Kidney epithelial cell (primary cell): ENCODE data around the gene APAF1. TPM values are rescaled to one million over a fixed set of nuclear protein-coding genes. Genes with fewer than 3 reads are reported as not detected.

Experiments
- DNase-seq: peaks from one replicate; pipeline ENCODE4 v3.0.0-alpha.2; 2010; ENCODE audit warnings: low read depth
- H3K27me3 ChIP-seq: 2 replicates; pipeline ENCODE4 v1.6.0; 2011; ENCODE audit warnings: low read length; ENCODE audit not compliant: control insufficient read depth, insufficient read depth
- H3K36me3 ChIP-seq: 2 replicates; pipeline ENCODE4 v1.5.1; 2011; ENCODE audit warnings: low read length; ENCODE audit not compliant: control insufficient read depth, insufficient read depth
- H3K4me3 ChIP-seq: 2 replicates; pipeline ENCODE4 v1.5.1; 2011; ENCODE audit warnings: low read depth, mild to moderate bottlenecking, control low read depth, low read length
- total RNA-seq: library from RNA; depleted of rRNA; stranded (reverse); fragments of >200 nt; gene quantifications from 2 replicates; pipeline ENCODE4 v1.2.3, GENCODE V29; 2015
- TF ChIP-seq, protein P1 (sequence below): IDR thresholded peaks from 2 replicates; pipeline ENCODE4 v1.5.1; 2011; ENCODE audit warnings: mild to moderate bottlenecking, moderate library complexity, low read length, control low read depth, inconsistent platforms; ENCODE audit not compliant: insufficient read depth, poor library complexity, severe bottlenecking

Gene APAF1
- total RNA-seq, 1 donor from 2014 or later = 15.7 TPM

DNA sequence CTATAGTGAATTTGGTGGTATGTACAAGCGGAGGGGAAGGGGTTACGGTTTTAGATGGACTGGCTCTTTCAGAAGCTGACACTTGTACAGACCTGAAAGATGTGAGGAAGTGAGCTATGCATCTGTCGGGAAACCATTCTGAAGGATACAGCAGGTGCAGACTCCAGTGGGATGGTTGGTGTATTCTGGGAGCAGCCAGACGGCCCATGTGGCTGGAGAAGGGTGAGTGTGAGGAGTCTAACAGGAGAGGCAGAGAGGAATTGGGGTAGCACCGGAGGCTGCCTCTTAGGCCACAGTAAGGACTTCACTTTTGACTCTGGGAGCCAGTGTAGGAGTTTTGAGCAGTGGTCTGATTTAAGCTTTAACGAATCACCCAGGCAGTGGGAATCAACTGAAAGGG is 90.7 kb downstream of the APAF1 start:
- no peak overlapping the region for H3K4me3 ChIP-seq
- H3K27me3 ChIP-seq = no peaks in the 10 kb centered on the region
- H3K36me3 ChIP-seq = peaks cover 1% of the 10 kb centered on the region
- TF ChIP-seq, protein P1, sequence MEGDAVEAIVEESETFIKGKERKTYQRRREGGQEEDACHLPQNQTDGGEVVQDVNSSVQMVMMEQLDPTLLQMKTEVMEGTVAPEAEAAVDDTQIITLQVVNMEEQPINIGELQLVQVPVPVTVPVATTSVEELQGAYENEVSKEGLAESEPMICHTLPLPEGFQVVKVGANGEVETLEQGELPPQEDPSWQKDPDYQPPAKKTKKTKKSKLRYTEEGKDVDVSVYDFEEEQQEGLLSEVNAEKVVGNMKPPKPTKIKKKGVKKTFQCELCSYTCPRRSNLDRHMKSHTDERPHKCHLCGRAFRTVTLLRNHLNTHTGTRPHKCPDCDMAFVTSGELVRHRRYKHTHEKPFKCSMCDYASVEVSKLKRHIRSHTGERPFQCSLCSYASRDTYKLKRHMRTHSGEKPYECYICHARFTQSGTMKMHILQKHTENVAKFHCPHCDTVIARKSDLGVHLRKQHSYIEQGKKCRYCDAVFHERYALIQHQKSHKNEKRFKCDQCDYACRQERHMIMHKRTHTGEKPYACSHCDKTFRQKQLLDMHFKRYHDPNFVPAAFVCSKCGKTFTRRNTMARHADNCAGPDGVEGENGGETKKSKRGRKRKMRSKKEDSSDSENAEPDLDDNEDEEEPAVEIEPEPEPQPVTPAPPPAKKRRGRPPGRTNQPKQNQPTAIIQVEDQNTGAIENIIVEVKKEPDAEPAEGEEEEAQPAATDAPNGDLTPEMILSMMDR = no peak
- DNase-seq = no peak

DNA sequence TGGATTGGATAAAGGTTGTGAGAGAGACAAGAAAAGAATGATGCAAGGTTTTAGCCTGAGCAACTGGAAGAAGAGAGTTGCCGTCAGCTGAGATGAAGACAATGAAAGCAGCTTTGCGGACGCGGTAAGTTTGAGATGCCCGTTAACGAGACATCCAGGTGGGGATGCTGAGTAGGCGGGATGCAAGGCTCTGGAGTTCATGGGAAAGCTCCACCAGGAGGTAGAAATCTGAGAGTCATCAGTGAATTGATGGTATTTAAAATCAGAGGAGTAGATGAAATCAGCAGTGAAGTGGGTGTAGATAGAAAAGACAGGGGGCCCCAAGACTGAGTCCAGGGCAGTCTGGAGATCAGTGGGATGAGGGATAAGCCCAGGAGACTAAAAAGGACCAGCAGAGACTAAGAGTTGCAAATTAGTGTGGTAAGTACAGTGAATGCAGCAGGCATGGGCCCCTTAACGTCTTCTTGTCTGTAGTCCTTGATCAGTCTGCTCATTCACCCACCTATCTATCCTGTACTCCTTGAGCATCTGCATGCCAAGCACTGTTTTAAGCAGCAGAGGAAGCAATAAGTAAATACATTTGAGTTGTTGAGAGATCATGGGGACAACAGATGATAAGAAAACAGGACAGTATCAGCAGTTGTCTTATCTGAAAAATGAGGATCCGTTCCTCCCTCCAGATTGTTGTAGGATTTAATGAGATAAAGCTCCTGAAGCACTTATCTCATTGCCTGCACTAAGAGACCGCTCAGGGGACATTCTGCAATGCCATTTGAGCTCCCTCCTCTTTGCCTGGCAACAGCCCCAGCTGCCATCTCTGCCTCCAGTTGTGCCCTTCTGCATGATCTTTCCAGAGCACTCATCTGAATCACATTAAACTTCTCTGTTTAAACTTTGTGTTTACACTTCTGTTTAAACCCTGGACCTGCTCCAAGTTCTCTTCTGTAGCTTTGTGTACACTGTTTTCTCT is 91.5 kb downstream of the APAF1 start:
- no peak for DNase-seq
- Histone ChIP-seq H3K36me3 (peaks cover 1% of the 10 kb centered on the region), H3K4me3 (no peak overlapping the region), H3K27me3 (no peaks in the 10 kb centered on the region)
- TF ChIP-seq, protein P1 = no peak

DNA sequence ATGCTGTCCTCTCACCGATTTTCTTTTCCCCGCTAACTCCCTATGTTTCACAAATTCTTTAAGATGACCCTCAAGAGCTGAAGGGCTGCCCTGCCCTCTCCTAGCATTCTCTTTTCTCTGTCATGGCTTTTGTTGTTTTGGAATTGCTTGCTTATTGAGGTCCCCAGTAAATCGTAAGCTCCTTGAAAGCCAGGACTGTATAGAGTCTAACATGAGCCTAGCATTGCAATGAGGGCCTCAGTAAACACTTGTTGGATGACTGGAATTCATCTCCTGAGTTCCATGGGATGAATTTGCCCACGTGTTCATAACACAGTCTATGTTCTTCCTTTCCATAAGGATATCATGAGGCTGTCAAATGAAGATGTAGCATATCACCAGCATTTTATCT is 92.2 kb downstream of the APAF1 start:
- H3K4me3 ChIP-seq = no peak overlapping the region
- TF ChIP-seq, protein P1 = no peak
- H3K36me3 ChIP-seq = peaks cover 1% of the 10 kb centered on the region
- DNase-seq = no peak
- H3K27me3 ChIP-seq = no peaks in the 10 kb centered on the region

DNA sequence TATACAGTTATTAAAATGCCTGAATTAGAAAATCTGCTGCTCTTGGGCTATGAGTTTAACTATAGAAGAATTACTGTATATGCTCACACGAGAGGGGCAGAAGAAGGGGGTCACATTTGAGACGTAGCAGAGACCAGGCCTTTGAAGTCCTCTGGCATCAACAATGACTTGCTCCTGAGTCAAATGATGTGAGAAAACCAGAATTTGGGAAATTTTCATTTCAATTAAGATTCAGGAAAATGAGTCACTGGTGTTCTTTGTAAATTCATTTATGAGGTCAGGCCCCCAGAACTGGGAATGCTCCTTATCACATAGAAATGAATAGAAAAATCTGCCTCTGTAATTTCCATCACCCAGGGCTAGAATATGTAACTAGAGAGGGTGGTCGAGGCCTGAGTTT is 92.9 kb downstream of the APAF1 start:
- Histone ChIP-seq H3K4me3 (no peak overlapping the region), H3K36me3 (peaks cover 1% of the 10 kb centered on the region), H3K27me3 (no peaks in the 10 kb centered on the region)
- TF ChIP-seq, protein P1 = no peak
- DNase-seq = no peak

DNA sequence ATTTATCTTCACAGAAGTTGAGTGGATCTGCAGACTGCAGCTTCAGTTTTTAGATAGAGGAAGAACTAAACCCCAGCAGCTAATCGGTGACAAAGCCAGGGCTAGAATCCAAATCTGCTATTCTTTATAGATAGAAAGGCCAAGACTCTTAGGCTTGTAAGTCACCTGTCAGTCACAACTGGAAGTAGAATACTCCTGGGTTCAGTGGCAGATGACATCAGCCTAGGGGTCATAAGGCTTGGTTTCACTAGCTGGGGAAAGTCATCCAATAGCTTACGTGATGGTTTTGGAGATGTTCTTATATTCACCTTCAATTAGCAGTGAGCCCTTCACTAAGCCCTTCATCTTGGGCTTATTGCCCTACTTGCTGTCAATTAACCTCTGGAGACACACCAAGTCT is 93.4 kb downstream of the APAF1 start:
- DNase-seq = no peak
- peaks cover 1% of the 10 kb centered on the region for H3K36me3 ChIP-seq
- no peak overlapping the region for H3K4me3 ChIP-seq
- TF ChIP-seq, protein P1 = no peak
- H3K27me3 ChIP-seq = no peaks in the 10 kb centered on the region
